K562 (cell line): ENCODE results near the gene HYPK. TPM values are rescaled to one million over a fixed set of nuclear protein-coding genes. Genes with fewer than 3 reads are reported as not detected.

Experiments
- FIP1L1 ChIP-seq: fragments of 200-400 bp; formaldehyde crosslinking; IDR thresholded peaks from 2 replicates; pipeline ENCODE4 v1.6.1; 2018; ENCODE audit warnings: mild to moderate bottlenecking, low read depth, low read length; ENCODE audit not compliant: poor library complexity, severe bottlenecking
- HLTF ChIP-seq: fragments of 450-650 bp; IDR thresholded peaks from 2 replicates; pipeline ENCODE4 v1.6.1; 2016
- JUND ChIP-seq, 2 experiments: IDR thresholded peaks; 2 replicates in 1 of 2; 3 replicates in 1 of 2; pipeline ENCODE4 v1.6.1; 2011; ENCODE audit warnings: borderline replicate concordance in 2 of 2, low read depth in 2 of 2, low read length in 2 of 2, improper control_type of control experiment in 1 of 2, missing biosample characterization in 1 of 2, missing genetic modification characterization in 1 of 2, missing genetic modification reagents in 1 of 2
- LARP7 ChIP-seq: fragments of 450-650 bp; IDR thresholded peaks from 2 replicates; pipeline ENCODE4 v1.6.1; 2016
- MXI1 ChIP-seq: IDR thresholded peaks from 2 replicates; pipeline ENCODE4 v1.6.1; 2011; ENCODE audit warnings: low read depth, mild to moderate bottlenecking, improper control_type of control experiment, low read length
- NCOR1 ChIP-seq: fragments of 450-650 bp; IDR thresholded peaks from 2 replicates; pipeline ENCODE4 v1.6.1; 2016; ENCODE audit warnings: mild to moderate bottlenecking, moderate library complexity
- NRF1 ChIP-seq, 2 experiments: fragments of 450-650 bp; IDR thresholded peaks in 1 of 2; conservative IDR thresholded peaks in 1 of 2; 2 replicates each; pipeline ENCODE4 v1.6.1; 2014; ENCODE audit warnings: mild to moderate bottlenecking in 2 of 2
- RBFOX2 ChIP-seq: fragments of 200-400 bp; formaldehyde crosslinking; IDR thresholded peaks from 2 replicates; pipeline ENCODE4 v1.6.1; 2017; ENCODE audit warnings: low read depth, mild to moderate bottlenecking, low read length, moderate library complexity
- SMARCC2 ChIP-seq: fragments of 450-650 bp; IDR thresholded peaks from 2 replicates; pipeline ENCODE4 v1.6.1; 2017; ENCODE audit warnings: antibody characterized with exemption, moderate library complexity, mild to moderate bottlenecking, low read depth
- SREBF2 ChIP-seq: sonication (generic); formaldehyde crosslinking; IDR thresholded peaks from 2 replicates; pipeline ENCODE4 v1.4.0; 2020; ENCODE audit warnings: mild to moderate bottlenecking, missing genetic modification reagents
- ZNF282 ChIP-seq: sonication (generic); formaldehyde crosslinking; IDR thresholded peaks from 2 replicates; pipeline ENCODE4 v1.8.1; 2023; ENCODE audit warnings: missing genetic modification reagents
- polyA plus RNA-seq, 8 experiments: library from polyadenylated mRNA; depleted of rRNA in 4 of 8; stranded (reverse) in 5 of 8; unstranded in 3 of 8; fragments of >200 nt; fragmentation: Nextera tagmentation in 2 of 8; fragmentation: Illumina TruSeq in 1 of 8; extraction: Ambion mirVana in 2 of 8; extraction: Trizol in 1 of 8; gene quantifications; 2 replicates each; pipeline versions ENCODE4 v1.2.1 to v1.2.3, GENCODE V29; 2011 to 2014; ENCODE audit warnings: inconsistent platforms in 1 of 8, missing spikeins in 1 of 8
- total RNA-seq, 7 experiments: library from RNA; depleted of rRNA in 6 of 7; stranded (reverse); fragments of >200 nt in 6 of 7; fragmentation: Illumina TruSeq in 2 of 7; extraction: Trizol in 2 of 7; gene quantifications; 2 replicates each; pipeline versions ENCODE4 v1.2.1 to v1.2.3, GENCODE V29; 2011 to 2021; ENCODE audit warnings: low replicate concordance in 1 of 7
- TF ChIP-seq, protein P1 (sequence below): fragments of 250-450 bp; sonication (Bioruptor Pico); IDR thresholded peaks from 2 replicates; pipeline ENCODE4 v1.4.0; 2020; ENCODE audit warnings: mild to moderate bottlenecking, moderate library complexity
- TF ChIP-seq, protein P2 (sequence below): fragments of 450-650 bp; IDR thresholded peaks from 2 replicates; pipeline ENCODE4 v1.6.1; 2016; ENCODE audit warnings: low read depth

The HYPK gene
- total and polyA plus RNA-seq, 9 of the 15 experiments (the other 6 are each of a cell fraction or from before 2014, with no cell fraction given): 7.2 to 28.0 (median 21.1) TPM

DNA sequence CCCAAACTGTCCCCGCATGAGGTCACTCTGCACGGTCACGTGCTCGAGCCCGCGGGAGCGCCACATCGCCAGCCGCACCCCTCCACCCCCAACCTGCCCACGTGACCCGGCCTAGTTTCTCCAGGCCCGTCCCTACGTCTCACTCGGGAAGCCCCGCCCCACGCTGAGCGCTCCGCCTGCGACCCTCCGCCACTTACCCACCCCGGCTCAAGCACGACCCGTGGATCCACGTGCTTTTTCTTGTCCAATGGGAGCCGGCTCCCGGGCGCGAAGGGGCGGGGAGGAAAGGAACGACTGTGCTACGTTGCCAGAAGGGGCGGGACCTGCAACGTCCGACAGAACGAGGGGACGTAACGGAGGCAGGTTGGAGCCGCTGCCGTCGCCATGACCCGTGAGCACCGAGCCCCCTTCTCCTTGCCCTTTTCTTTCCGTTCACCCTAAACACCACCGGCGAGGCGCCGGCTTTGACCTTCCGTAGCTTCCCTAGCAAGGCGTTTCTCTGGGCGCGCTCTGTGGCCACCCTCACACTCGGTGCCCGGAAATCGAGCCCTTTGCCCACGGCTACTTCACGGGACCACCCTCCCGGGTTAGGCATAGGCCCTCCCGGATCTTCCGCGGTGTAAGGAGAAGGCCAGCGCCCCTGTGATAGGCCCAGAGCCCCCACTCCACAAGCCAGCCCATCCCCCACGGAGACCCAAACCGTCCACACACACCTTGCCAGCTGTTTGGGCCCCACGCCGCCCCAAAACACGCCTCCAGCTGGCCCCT, 8.2 kb upstream of the HYPK start, which contains the start of gene SERF2 (continued):
- no peak for TF ChIP-seq SMARCC2
- peak; percentile 54 for TF ChIP-seq FIP1L1
- TF ChIP-seq NCOR1: no peak
- no peak for TF ChIP-seq ZNF282 (CRISPR knock-in tag)
- TF ChIP-seq, protein P1, sequence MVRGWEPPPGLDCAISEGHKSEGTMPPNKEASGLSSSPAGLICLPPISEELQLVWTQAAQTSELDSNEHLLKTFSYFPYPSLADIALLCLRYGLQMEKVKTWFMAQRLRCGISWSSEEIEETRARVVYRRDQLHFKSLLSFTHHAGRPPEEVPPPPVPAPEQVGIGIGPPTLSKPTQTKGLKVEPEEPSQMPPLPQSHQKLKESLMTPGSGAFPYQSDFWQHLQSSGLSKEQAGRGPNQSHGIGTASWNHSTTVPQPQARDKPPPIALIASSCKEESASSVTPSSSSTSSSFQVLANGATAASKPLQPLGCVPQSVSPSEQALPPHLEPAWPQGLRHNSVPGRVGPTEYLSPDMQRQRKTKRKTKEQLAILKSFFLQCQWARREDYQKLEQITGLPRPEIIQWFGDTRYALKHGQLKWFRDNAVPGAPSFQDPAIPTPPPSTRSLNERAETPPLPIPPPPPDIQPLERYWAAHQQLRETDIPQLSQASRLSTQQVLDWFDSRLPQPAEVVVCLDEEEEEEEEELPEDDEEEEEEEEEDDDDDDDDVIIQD (CRISPR knock-in tag): no peak
- TF ChIP-seq SREBF2 (CRISPR knock-in tag): no peak
- TF ChIP-seq, protein P2, sequence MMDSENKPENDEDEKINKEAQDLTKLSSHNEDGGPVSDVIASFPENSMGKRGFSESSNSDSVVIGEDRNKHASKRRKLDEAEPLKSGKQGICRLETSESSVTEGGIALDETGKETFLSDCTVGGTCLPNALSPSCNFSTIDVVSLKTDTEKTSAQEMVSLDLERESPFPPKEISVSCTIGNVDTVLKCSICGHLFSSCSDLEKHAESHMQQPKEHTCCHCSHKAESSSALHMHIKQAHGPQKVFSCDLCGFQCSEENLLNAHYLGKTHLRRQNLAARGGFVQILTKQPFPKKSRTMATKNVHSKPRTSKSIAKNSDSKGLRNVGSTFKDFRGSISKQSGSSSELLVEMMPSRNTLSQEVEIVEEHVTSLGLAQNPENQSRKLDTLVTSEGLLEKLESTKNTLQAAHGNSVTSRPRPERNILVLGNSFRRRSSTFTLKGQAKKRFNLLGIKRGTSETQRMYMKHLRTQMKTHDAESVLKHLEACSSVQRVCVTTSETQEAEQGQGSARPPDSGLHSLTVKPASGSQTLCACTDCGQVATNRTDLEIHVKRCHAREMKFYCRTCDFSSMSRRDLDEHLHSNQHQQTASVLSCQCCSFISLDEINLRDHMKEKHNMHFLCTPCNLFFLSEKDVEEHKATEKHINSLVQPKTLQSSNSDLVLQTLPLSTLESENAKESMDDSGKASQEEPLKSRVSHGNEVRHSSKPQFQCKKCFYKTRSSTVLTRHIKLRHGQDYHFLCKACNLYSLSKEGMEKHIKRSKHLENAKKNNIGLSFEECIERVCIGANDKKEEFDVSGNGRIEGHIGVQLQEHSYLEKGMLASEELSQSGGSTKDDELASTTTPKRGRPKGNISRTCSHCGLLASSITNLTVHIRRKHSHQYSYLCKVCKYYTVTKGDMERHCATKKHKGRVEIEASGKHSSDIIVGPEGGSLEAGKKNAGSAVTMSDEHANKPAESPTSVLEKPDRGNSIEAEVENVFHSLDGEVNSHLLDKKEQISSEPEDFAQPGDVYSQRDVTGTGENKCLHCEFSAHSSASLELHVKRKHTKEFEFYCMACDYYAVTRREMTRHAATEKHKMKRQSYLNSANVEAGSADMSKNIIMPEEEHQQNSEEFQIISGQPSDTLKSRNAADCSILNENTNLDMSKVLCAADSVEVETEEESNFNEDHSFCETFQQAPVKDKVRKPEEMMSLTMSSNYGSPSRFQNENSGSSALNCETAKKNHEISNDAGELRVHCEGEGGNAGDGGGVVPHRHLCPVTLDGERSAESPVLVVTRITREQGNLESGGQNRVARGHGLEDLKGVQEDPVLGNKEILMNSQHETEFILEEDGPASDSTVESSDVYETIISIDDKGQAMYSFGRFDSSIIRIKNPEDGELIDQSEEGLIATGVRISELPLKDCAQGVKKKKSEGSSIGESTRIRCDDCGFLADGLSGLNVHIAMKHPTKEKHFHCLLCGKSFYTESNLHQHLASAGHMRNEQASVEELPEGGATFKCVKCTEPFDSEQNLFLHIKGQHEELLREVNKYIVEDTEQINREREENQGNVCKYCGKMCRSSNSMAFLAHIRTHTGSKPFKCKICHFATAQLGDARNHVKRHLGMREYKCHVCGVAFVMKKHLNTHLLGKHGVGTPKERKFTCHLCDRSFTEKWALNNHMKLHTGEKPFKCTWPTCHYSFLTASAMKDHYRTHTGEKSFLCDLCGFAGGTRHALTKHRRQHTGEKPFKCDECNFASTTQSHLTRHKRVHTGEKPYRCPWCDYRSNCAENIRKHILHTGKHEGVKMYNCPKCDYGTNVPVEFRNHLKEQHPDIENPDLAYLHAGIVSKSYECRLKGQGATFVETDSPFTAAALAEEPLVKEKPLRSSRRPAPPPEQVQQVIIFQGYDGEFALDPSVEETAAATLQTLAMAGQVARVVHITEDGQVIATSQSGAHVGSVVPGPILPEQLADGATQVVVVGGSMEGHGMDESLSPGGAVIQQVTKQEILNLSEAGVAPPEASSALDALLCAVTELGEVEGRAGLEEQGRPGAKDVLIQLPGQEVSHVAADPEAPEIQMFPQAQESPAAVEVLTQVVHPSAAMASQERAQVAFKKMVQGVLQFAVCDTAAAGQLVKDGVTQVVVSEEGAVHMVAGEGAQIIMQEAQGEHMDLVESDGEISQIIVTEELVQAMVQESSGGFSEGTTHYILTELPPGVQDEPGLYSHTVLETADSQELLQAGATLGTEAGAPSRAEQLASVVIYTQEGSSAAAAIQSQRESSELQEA: 0 out of 2 replicates have a peak, but pooled peaks have one; percentile 39
- TF ChIP-seq JUND (IDR thresholded peaks at IDR 0.05; ENCODE audit: borderline replicate concordance, low read depth, low read length): peak; percentile 94
- TF ChIP-seq JUND (tag; IDR thresholded peaks at IDR 0.05; ENCODE audit: borderline replicate concordance, low read depth, low read length): peak; percentile 91; the same call in 1 of the 3 replicates
- peak; percentile 100 for TF ChIP-seq RBFOX2
- peak; percentile 33; the same call in 1 of the 2 replicates for TF ChIP-seq HLTF
- peak; percentile 83 to 86 for TF ChIP-seq NRF1 (conservative IDR thresholded peaks at IDR 0.05 in 1 of 2, IDR thresholded peaks at IDR 0.05 in 1 of 2)
- peak; percentile 57; the same call in 1 of the 2 replicates for TF ChIP-seq MXI1
- 0 out of 2 replicates have a peak, but pooled peaks have one; percentile 65 for TF ChIP-seq LARP7
